ENCODE data around the gene LAMA1.

Gene LAMA1

DNA sequence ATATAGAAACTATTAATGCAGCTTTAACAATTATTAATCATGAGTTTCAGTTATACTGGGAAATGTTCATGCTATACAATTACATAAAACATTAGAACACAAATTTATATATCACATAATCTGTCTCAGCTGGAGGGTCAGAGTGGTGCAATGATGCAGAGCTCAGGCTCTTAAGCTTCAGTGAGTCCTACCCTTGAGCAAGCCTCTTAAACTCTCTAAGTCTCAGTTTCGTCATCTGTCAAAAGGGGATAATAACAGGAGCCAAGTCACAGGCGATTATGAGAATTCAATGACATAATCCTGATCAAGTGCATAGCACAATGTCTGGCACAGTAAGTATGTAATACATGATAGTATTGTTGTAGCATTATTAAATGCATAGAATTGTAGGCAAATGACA is 46.0 kb downstream of the LAMA1 start:
- H3K4me3 ChIP-seq (ENCODE audit: low read length), result no peak overlapping the region
- no peak overlapping the region for H3K27ac ChIP-seq (ENCODE audit: low read length)
- no peaks in the 10 kb centered on the region for H3K9me2 ChIP-seq (replicated peaks; ENCODE audit: insufficient read depth, low read length)
- H3K9me3 ChIP-seq (replicated peaks; ENCODE audit: insufficient read depth, low read length), result no peaks in the 10 kb centered on the region
- no peaks in the 10 kb centered on the region for H3K79me2 ChIP-seq (ENCODE audit: low read length)
- no peak overlapping the region for H3K9ac ChIP-seq (ENCODE audit: low read length)
- no peaks in the 10 kb centered on the region for H3K4me1 ChIP-seq (ENCODE audit: low read length)
- H3K27me3 ChIP-seq (replicated peaks; ENCODE audit: insufficient read depth, low read length), result no peaks in the 10 kb centered on the region
- no peaks in the 10 kb centered on the region for H3K36me3 ChIP-seq (replicated peaks; ENCODE audit: insufficient read depth, low read length)
- H2AFZ ChIP-seq (ENCODE audit: low read length), result no peak overlapping the region
- DNase-seq, result no peak
- no peaks in the 10 kb centered on the region for H4K20me1 ChIP-seq (ENCODE audit: insufficient read depth, low read length)
- no peak for TF ChIP-seq EZH2phosphoT487 (IDR thresholded peaks at IDR 0.05; ENCODE audit: low read length)
- no peak for TF ChIP-seq EZH2 (optimal IDR thresholded peaks at IDR 0.05; ENCODE audit: low read depth, low read length)
- TF ChIP-seq, protein P1, sequence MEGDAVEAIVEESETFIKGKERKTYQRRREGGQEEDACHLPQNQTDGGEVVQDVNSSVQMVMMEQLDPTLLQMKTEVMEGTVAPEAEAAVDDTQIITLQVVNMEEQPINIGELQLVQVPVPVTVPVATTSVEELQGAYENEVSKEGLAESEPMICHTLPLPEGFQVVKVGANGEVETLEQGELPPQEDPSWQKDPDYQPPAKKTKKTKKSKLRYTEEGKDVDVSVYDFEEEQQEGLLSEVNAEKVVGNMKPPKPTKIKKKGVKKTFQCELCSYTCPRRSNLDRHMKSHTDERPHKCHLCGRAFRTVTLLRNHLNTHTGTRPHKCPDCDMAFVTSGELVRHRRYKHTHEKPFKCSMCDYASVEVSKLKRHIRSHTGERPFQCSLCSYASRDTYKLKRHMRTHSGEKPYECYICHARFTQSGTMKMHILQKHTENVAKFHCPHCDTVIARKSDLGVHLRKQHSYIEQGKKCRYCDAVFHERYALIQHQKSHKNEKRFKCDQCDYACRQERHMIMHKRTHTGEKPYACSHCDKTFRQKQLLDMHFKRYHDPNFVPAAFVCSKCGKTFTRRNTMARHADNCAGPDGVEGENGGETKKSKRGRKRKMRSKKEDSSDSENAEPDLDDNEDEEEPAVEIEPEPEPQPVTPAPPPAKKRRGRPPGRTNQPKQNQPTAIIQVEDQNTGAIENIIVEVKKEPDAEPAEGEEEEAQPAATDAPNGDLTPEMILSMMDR (IDR thresholded peaks at IDR 0.05; ENCODE audit: low read length), result no peak
- no peak overlapping the region for H3K4me2 ChIP-seq (ENCODE audit: low read depth, low read length)
- no peaks in the 10 kb centered on the region for H3F3A ChIP-seq (ENCODE audit: insufficient read depth, low read length)

DNA sequence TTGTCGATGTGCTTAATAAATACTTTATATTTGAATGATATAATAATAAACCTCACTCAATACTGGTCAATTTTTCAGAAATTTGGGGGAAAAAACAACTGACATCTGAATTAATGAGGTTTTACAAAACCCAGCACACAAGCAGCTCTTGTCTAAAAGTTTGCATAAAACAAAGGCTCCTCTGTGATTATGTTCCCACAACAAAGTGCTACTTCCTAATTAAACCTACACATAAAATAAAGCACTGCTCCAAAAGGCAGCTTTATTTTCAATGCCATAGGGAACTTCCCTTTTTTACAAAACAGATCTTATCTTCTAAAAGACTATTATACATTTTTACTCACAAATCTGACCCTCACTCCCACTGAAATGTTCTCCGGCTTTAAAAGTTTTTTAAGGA is 47.1 kb downstream of the LAMA1 start:
- Histone ChIP-seq H3K27ac (ENCODE audit: low read length) (no peak overlapping the region), H3K9me2 (replicated peaks; ENCODE audit: insufficient read depth, low read length) (no peaks in the 10 kb centered on the region), H3K9me3 (replicated peaks; ENCODE audit: insufficient read depth, low read length) (no peaks in the 10 kb centered on the region), H3K27me3 (replicated peaks; ENCODE audit: insufficient read depth, low read length) (no peaks in the 10 kb centered on the region), H3K9ac (ENCODE audit: low read length) (no peak overlapping the region), H3F3A (ENCODE audit: insufficient read depth, low read length) (no peaks in the 10 kb centered on the region), H2AFZ (ENCODE audit: low read length) (no peak overlapping the region), H3K4me1 (ENCODE audit: low read length) (no peaks in the 10 kb centered on the region), H4K20me1 (ENCODE audit: insufficient read depth, low read length) (no peaks in the 10 kb centered on the region), H3K4me3 (ENCODE audit: low read length) (no peak overlapping the region), H3K79me2 (ENCODE audit: low read length) (no peaks in the 10 kb centered on the region), H3K36me3 (replicated peaks; ENCODE audit: insufficient read depth, low read length) (no peaks in the 10 kb centered on the region), H3K4me2 (ENCODE audit: low read depth, low read length) (no peak overlapping the region)
- no peak for TF ChIP-seq EZH2 (optimal IDR thresholded peaks at IDR 0.05; ENCODE audit: low read depth, low read length)
- TF ChIP-seq, protein P1 (IDR thresholded peaks at IDR 0.05; ENCODE audit: low read length), result no peak
- TF ChIP-seq EZH2phosphoT487 (IDR thresholded peaks at IDR 0.05; ENCODE audit: low read length), result no peak
- no peak for DNase-seq

DNA sequence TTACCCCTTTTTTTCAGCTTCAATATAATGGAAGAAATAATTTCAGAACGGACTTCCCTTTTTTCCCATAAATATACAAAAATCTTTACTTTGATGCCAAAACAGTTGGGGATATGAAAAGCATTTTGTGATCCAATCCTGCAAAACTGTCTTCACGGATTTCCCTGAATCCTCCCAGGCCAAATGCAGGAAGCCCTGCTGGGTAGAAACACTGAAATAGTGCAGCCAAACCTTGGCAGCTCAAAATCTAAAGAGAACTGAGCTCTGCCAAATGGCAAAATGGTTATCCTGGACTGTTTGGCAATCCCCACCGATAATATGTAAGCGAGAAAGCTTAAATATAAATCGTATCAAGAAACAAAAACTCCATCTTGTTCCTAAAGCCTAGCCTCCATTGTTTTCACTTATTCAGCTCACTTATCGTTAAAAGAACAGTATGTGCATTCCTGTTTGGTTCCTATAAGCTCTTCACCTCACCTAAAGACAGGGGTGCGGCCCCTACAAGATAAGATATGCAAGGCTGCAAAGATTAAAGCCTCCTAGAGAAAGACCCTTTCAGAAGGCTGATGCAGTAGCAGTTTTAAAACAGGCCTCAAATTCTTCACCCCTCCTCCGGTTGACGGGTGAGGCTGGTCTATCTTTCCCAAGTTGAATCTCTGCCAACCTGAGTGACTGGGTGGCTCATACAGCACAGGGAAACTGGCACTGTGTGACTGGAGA is 48.6 kb downstream of the LAMA1 start:
- Histone ChIP-seq H3K9me3 (replicated peaks; ENCODE audit: insufficient read depth, low read length) (no peaks in the 10 kb centered on the region), H3F3A (ENCODE audit: insufficient read depth, low read length) (no peaks in the 10 kb centered on the region), H3K4me3 (ENCODE audit: low read length) (no peak overlapping the region), H2AFZ (ENCODE audit: low read length) (no peak overlapping the region), H3K4me1 (ENCODE audit: low read length) (no peaks in the 10 kb centered on the region), H3K36me3 (replicated peaks; ENCODE audit: insufficient read depth, low read length) (no peaks in the 10 kb centered on the region), H3K79me2 (ENCODE audit: low read length) (no peaks in the 10 kb centered on the region), H4K20me1 (ENCODE audit: insufficient read depth, low read length) (no peaks in the 10 kb centered on the region), H3K9ac (ENCODE audit: low read length) (no peak overlapping the region), H3K27ac (ENCODE audit: low read length) (no peak overlapping the region), H3K27me3 (replicated peaks; ENCODE audit: insufficient read depth, low read length) (no peaks in the 10 kb centered on the region), H3K4me2 (ENCODE audit: low read depth, low read length) (no peak overlapping the region), H3K9me2 (replicated peaks; ENCODE audit: insufficient read depth, low read length) (no peaks in the 10 kb centered on the region)
- no peak for DNase-seq
- TF ChIP-seq EZH2phosphoT487 (IDR thresholded peaks at IDR 0.05; ENCODE audit: low read length), result no peak
- no peak for TF ChIP-seq EZH2 (optimal IDR thresholded peaks at IDR 0.05; ENCODE audit: low read depth, low read length)
- TF ChIP-seq, protein P1 (IDR thresholded peaks at IDR 0.05; ENCODE audit: low read length), result no peak

Data from MM.1S (cell line).